ENCODE measurements around the gene COLGALT1. TPM values are rescaled to one million over a fixed set of nuclear protein-coding genes. Genes with fewer than 3 reads are reported as not detected.
"Not testable (repeated sequence)": the region's sequence is repeated elsewhere in the genome, so short reads cannot be mapped to it uniquely, and the experiment has no call there.

COLGALT1 gene
- total RNA-seq, 1 experiment from 2014 or later, result 25.5 TPM

- H3K36me3 ChIP-seq (ENCODE audit: insufficient read depth, low read length), result peaks cover 13% of the 10 kb centered on the region
- H3K9ac ChIP-seq (ENCODE audit: low read length), result no peak overlapping the region
- H2AFZ ChIP-seq (ENCODE audit: low read length), result no peak overlapping the region
- no peak for DNase-seq
- H3K79me2 ChIP-seq (ENCODE audit: low read length), result no peaks in the 10 kb centered on the region
- H3K4me2 ChIP-seq (ENCODE audit: low read depth, low read length, poor library complexity, severe bottlenecking), result no peak overlapping the region
- no peak overlapping the region for H3K4me3 ChIP-seq (ENCODE audit: low read length)
- H3K27me3 ChIP-seq (ENCODE audit: low read length), result no peaks in the 10 kb centered on the region
- no peaks in the 10 kb centered on the region for H3K9me2 ChIP-seq (replicated peaks; ENCODE audit: insufficient read depth, low read length)
- H3K27ac ChIP-seq (ENCODE audit: low read length), result no peak overlapping the region
- H4K20me1 ChIP-seq (ENCODE audit: insufficient read depth, low read depth, low read length), result peaks cover 12% of the 10 kb centered on the region; the same call in 1 of the 2 replicates
- H3K4me1 ChIP-seq (ENCODE audit: low read length), result no peaks in the 10 kb centered on the region
- H3K9me3 ChIP-seq (ENCODE audit: low read length), result no peaks in the 10 kb centered on the region
Observed at GRCh38 chr19:17582613-17583012, 27.2 kb downstream of the COLGALT1 start.

GRCh38 chr19:17584132-17584531, 28.7 kb downstream of the COLGALT1 start:
- H3K79me2 ChIP-seq (ENCODE audit: low read length), result no peaks in the 10 kb centered on the region
- peaks cover 12% of the 10 kb centered on the region; the same call in 1 of the 2 replicates for H4K20me1 ChIP-seq (ENCODE audit: insufficient read depth, low read depth, low read length)
- H3K9ac ChIP-seq (ENCODE audit: low read length), result no peak overlapping the region
- H3K4me3 ChIP-seq (ENCODE audit: low read length), result no peak overlapping the region
- no peaks in the 10 kb centered on the region for H3K9me2 ChIP-seq (replicated peaks; ENCODE audit: insufficient read depth, low read length)
- no peak overlapping the region for H2AFZ ChIP-seq (ENCODE audit: low read length)
- H3K4me1 ChIP-seq (ENCODE audit: low read length), result no peaks in the 10 kb centered on the region
- no peaks in the 10 kb centered on the region for H3K27me3 ChIP-seq (ENCODE audit: low read length)
- H3K36me3 ChIP-seq (ENCODE audit: insufficient read depth, low read length), result peaks cover 11% of the 10 kb centered on the region
- no peak for DNase-seq
- no peak overlapping the region for H3K27ac ChIP-seq (ENCODE audit: low read length)
- H3K9me3 ChIP-seq (ENCODE audit: low read length), result no peaks in the 10 kb centered on the region
- no peak overlapping the region for H3K4me2 ChIP-seq (ENCODE audit: low read depth, low read length, poor library complexity, severe bottlenecking)

DNA sequence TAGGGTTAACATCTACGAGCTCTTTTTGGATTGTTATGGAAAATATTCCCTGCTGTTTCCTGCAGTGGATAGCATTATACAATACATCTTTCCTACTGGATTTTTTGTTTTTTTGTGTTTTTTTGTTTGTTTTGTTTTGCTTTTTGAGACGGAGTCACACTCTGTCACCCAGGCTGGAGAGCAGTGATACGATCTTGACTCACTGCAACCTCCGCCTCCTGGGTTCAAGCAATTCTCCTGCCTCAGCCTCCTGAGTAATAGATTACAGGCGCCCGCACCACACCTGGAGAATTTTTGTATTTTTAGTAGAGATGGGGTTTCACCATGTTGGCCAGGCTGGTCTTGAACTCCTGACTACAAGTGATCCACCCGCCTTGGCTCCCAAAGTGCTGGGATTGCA, 29.9 kb downstream of the COLGALT1 start:
- H3K27me3 ChIP-seq (ENCODE audit: low read length); H3K9me3 ChIP-seq (ENCODE audit: low read length); H3K4me3 ChIP-seq (ENCODE audit: low read length); H4K20me1 ChIP-seq (ENCODE audit: insufficient read depth, low read depth, low read length); H3K9me2 ChIP-seq (replicated peaks; ENCODE audit: insufficient read depth, low read length); DNase-seq; H2AFZ ChIP-seq (ENCODE audit: low read length); H3K27ac ChIP-seq (ENCODE audit: low read length); H3K79me2 ChIP-seq (ENCODE audit: low read length); H3K9ac ChIP-seq (ENCODE audit: low read length); H3K4me1 ChIP-seq (ENCODE audit: low read length); H3K4me2 ChIP-seq (ENCODE audit: low read depth, low read length, poor library complexity, severe bottlenecking): not testable (repeated sequence)
- peaks cover 11% of the 10 kb centered on the region for H3K36me3 ChIP-seq (ENCODE audit: insufficient read depth, low read length)

- no peaks in the 10 kb centered on the region for H3K9me3 ChIP-seq (ENCODE audit: low read length)
- H3K4me3 ChIP-seq (ENCODE audit: low read length), result no peak overlapping the region
- no peaks in the 10 kb centered on the region for H4K20me1 ChIP-seq (ENCODE audit: insufficient read depth, low read depth, low read length)
- no peak overlapping the region for H2AFZ ChIP-seq (ENCODE audit: low read length)
- no peaks in the 10 kb centered on the region for H3K4me1 ChIP-seq (ENCODE audit: low read length)
- H3K79me2 ChIP-seq (ENCODE audit: low read length), result no peaks in the 10 kb centered on the region
- no peak for DNase-seq
- no peaks in the 10 kb centered on the region for H3K27me3 ChIP-seq (ENCODE audit: low read length)
- no peak overlapping the region for H3K4me2 ChIP-seq (ENCODE audit: low read depth, low read length, poor library complexity, severe bottlenecking)
- no peak overlapping the region for H3K9ac ChIP-seq (ENCODE audit: low read length)
- no peak overlapping the region for H3K27ac ChIP-seq (ENCODE audit: low read length)
- H3K9me2 ChIP-seq (replicated peaks; ENCODE audit: insufficient read depth, low read length), result no peaks in the 10 kb centered on the region
- no peaks in the 10 kb centered on the region for H3K36me3 ChIP-seq (ENCODE audit: insufficient read depth, low read length)
Observed at GRCh38 chr19:17590866-17591265, 35.4 kb downstream of the COLGALT1 start.

- not testable (repeated sequence) for H3K9me3 ChIP-seq (ENCODE audit: low read length); H3K36me3 ChIP-seq (ENCODE audit: insufficient read depth, low read length); DNase-seq; H3K4me3 ChIP-seq (ENCODE audit: low read length); H3K4me2 ChIP-seq (ENCODE audit: low read depth, low read length, poor library complexity, severe bottlenecking); H3K4me1 ChIP-seq (ENCODE audit: low read length); H3K27me3 ChIP-seq (ENCODE audit: low read length); H3K79me2 ChIP-seq (ENCODE audit: low read length); H4K20me1 ChIP-seq (ENCODE audit: insufficient read depth, low read depth, low read length); H3K27ac ChIP-seq (ENCODE audit: low read length); H2AFZ ChIP-seq (ENCODE audit: low read length); H3K9ac ChIP-seq (ENCODE audit: low read length); H3K9me2 ChIP-seq (replicated peaks; ENCODE audit: insufficient read depth, low read length)
Observed at GRCh38 chr19:17594296-17594695, 38.8 kb downstream of the COLGALT1 start.

DNA sequence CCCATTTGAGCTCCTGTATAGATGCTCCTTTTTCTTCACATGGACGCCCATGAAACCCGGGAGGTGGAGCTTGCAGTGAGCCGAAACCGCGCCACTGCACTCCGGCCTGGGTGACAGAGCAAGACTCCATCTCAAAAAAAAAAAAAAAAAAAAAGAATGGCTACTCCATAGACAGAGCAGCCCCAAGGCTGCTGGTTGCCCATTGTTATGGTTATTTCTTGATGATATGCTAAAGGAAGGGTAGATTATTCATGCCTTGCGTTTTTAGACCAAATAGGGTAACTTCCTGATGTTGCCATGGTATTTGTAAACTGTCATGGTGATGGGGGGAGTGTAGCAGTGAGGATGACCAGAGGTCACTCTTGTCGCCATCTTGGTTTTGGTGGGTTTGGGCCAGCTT, 42.6 kb downstream of the COLGALT1 start:
- H3K79me2 ChIP-seq (ENCODE audit: low read length); H2AFZ ChIP-seq (ENCODE audit: low read length); H3K4me2 ChIP-seq (ENCODE audit: low read depth, low read length, poor library complexity, severe bottlenecking); H4K20me1 ChIP-seq (ENCODE audit: insufficient read depth, low read depth, low read length); H3K27ac ChIP-seq (ENCODE audit: low read length); H3K27me3 ChIP-seq (ENCODE audit: low read length); H3K9me2 ChIP-seq (replicated peaks; ENCODE audit: insufficient read depth, low read length); H3K4me3 ChIP-seq (ENCODE audit: low read length); H3K9me3 ChIP-seq (ENCODE audit: low read length); DNase-seq; H3K36me3 ChIP-seq (ENCODE audit: insufficient read depth, low read length); H3K9ac ChIP-seq (ENCODE audit: low read length): not testable (repeated sequence)
- peaks cover 20% of the 10 kb centered on the region for H3K4me1 ChIP-seq (ENCODE audit: low read length)

GRCh38 chr19:17598953-17599352, 43.5 kb downstream of the COLGALT1 start:
- no peaks in the 10 kb centered on the region for H3K79me2 ChIP-seq (ENCODE audit: low read length)
- H3K4me1 ChIP-seq (ENCODE audit: low read length), result peaks cover 20% of the 10 kb centered on the region
- no peak overlapping the region for H3K27ac ChIP-seq (ENCODE audit: low read length)
- no peaks in the 10 kb centered on the region for H3K9me3 ChIP-seq (ENCODE audit: low read length)
- no peak overlapping the region for H3K4me2 ChIP-seq (ENCODE audit: low read depth, low read length, poor library complexity, severe bottlenecking)
- no peak for DNase-seq
- H3K9me2 ChIP-seq (replicated peaks; ENCODE audit: insufficient read depth, low read length), result no peaks in the 10 kb centered on the region
- H3K4me3 ChIP-seq (ENCODE audit: low read length), result no peak overlapping the region
- no peaks in the 10 kb centered on the region for H3K36me3 ChIP-seq (ENCODE audit: insufficient read depth, low read length)
- no peaks in the 10 kb centered on the region for H3K27me3 ChIP-seq (ENCODE audit: low read length)
- H3K9ac ChIP-seq (ENCODE audit: low read length), result no peak overlapping the region
- H2AFZ ChIP-seq (ENCODE audit: low read length), result no peak overlapping the region
- no peaks in the 10 kb centered on the region for H4K20me1 ChIP-seq (ENCODE audit: insufficient read depth, low read depth, low read length)

GRCh38 chr19:17599780-17600179, 44.3 kb downstream of the COLGALT1 start:
- H3K9ac ChIP-seq (ENCODE audit: low read length), result no peak overlapping the region
- H3K27ac ChIP-seq (ENCODE audit: low read length), result no peak overlapping the region

DNA sequence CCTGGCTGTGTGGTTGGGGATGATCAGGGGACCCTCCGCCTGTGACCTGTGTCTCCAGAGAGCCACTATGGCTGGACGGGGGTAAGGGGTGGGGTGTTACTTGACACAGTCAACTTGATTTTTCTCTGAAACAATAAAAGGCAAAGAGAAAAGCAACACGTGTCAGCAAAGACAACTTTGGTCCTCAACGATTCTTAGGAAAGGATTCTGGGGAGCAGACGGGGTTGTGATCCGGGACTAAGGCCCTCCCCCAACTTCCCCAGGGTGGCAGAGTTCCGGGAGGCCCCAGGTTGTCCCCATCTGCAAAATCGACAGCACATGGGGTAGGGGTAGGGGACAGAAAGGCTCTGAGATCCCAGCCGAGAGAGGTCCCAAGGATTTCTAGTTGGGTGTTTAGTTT, 46.2 kb downstream of the COLGALT1 start:
- Histone ChIP-seq H3K4me3 (ENCODE audit: low read length) (no peak overlapping the region), H3K4me1 (ENCODE audit: low read length) (peaks cover 32% of the 10 kb centered on the region), H3K9me3 (ENCODE audit: low read length) (no peaks in the 10 kb centered on the region), H2AFZ (ENCODE audit: low read length) (peak overlapping the region; percentile 69), H3K4me2 (ENCODE audit: low read depth, low read length, poor library complexity, severe bottlenecking) (peak overlapping the region; percentile 41), H4K20me1 (ENCODE audit: insufficient read depth, low read depth, low read length) (no peaks in the 10 kb centered on the region), H3K36me3 (ENCODE audit: insufficient read depth, low read length) (no peaks in the 10 kb centered on the region), H3K9ac (ENCODE audit: low read length) (peak overlapping the region; percentile 34), H3K79me2 (ENCODE audit: low read length) (no peaks in the 10 kb centered on the region), H3K9me2 (replicated peaks; ENCODE audit: insufficient read depth, low read length) (no peaks in the 10 kb centered on the region), H3K27me3 (ENCODE audit: low read length) (no peaks in the 10 kb centered on the region), H3K27ac (ENCODE audit: low read length) (no peak overlapping the region)
- no peak for DNase-seq

More at GRCh38 chr19:17599780-17600179, 44.3 kb downstream of the COLGALT1 start:
- no peak overlapping the region for H3K4me2 ChIP-seq (ENCODE audit: low read depth, low read length, poor library complexity, severe bottlenecking)
- no peak overlapping the region for H3K4me3 ChIP-seq (ENCODE audit: low read length)
- H3K9me2 ChIP-seq (replicated peaks; ENCODE audit: insufficient read depth, low read length), result no peaks in the 10 kb centered on the region
- H2AFZ ChIP-seq (ENCODE audit: low read length), result no peak overlapping the region
- H3K4me1 ChIP-seq (ENCODE audit: low read length), result peaks cover 20% of the 10 kb centered on the region
- no peaks in the 10 kb centered on the region for H4K20me1 ChIP-seq (ENCODE audit: insufficient read depth, low read depth, low read length)
- H3K79me2 ChIP-seq (ENCODE audit: low read length), result no peaks in the 10 kb centered on the region
- no peaks in the 10 kb centered on the region for H3K9me3 ChIP-seq (ENCODE audit: low read length)
- no peak for DNase-seq
- no peaks in the 10 kb centered on the region for H3K27me3 ChIP-seq (ENCODE audit: low read length)
- H3K36me3 ChIP-seq (ENCODE audit: insufficient read depth, low read length), result no peaks in the 10 kb centered on the region

All from Karpas-422 (cell line).